ENCODE data around the gene BCOR. TPM values are rescaled to one million over a fixed set of nuclear protein-coding genes. Genes with fewer than 3 reads are reported as not detected.

The BCOR gene
- polyA plus RNA-seq, 1 of the 3 experiments (the other 2 are of a cell fraction), result 8.8 TPM

DNA sequence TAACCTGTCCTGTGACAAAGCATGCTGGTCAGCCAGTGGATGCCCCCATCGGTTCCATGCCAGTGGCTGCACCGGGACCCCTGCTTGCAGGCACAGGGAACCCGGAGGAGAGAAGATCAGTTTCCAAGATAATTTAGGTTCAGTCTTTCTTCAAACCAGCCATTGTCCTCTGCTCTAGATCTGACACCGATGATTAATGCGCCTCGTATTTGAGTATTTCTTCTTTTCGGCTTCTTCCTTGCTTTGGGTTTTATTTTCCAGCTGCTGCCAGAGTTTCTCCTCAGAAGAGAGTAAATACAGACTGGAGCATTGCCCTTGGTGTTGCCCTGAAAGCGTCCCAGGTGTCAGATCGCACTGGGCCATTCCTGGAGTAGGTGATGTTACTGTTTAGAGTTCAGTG lies 19.2 kb upstream of the BCOR start:
- Histone ChIP-seq H3K4me3 (ENCODE audit: low read depth in 2 of 2, low read length in 1 of 2) (no peak overlapping the region), H3K36me3 (replicated peaks in 1 of 2; ENCODE audit: control insufficient read depth in 1 of 2, insufficient read depth in 2 of 2, low read length in 1 of 2) (no peaks in the 10 kb centered on the region), H4K20me1 (ENCODE audit: insufficient read depth) (no peaks in the 10 kb centered on the region), H3K9me2 (no peaks in the 10 kb centered on the region), H3K79me2 (ENCODE audit: insufficient read depth) (no peaks in the 10 kb centered on the region), H3K4me1 (ENCODE audit: control insufficient read depth in 1 of 2, insufficient read depth in 2 of 2, low read depth in 1 of 2, low read length in 1 of 2) (peaks cover 0 to 4% of the 10 kb centered on the region in 2 experiments; a peak in 1 of 4 replicates), H3K27me3 (ENCODE audit: insufficient read depth) (no peaks in the 10 kb centered on the region; the same call in 1 of the 2 replicates), H3F3A (replicated peaks; ENCODE audit: insufficient read depth) (no peaks in the 10 kb centered on the region), H3K9me3 (no peaks in the 10 kb centered on the region), H3K4me2 (no peak overlapping the region), H2AFZ (ENCODE audit: low read depth) (no peak overlapping the region), H3K9ac (no peak overlapping the region), H3K27ac (ENCODE audit: low read depth in 2 of 2, low read length in 1 of 2) (no peak overlapping the region)
- TF ChIP-seq MXI1 (IDR thresholded peaks at IDR 0.05; ENCODE audit: low read depth, low read length) (no peak), RAD21 (IDR thresholded peaks at IDR 0.05; ENCODE audit: low read length) (no peak), SIN3A (IDR thresholded peaks at IDR 0.05; ENCODE audit: borderline replicate concordance, low read depth, low read length) (no peak)
- TF ChIP-seq, protein P1, sequence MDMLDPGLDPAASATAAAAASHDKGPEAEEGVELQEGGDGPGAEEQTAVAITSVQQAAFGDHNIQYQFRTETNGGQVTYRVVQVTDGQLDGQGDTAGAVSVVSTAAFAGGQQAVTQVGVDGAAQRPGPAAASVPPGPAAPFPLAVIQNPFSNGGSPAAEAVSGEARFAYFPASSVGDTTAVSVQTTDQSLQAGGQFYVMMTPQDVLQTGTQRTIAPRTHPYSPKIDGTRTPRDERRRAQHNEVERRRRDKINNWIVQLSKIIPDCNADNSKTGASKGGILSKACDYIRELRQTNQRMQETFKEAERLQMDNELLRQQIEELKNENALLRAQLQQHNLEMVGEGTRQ (IDR thresholded peaks at IDR 0.05; ENCODE audit: borderline replicate concordance, low read depth, low read length), result no peak
- 57% methylated on average over 9 of the region's 9 CpGs for WGBS (ENCODE audit: low lambda C conversion rate)
- CTCF ChIA-PET, result no interaction called here
- DNase-seq, result no peak
- POLR2A ChIA-PET, result no interaction called here

DNA sequence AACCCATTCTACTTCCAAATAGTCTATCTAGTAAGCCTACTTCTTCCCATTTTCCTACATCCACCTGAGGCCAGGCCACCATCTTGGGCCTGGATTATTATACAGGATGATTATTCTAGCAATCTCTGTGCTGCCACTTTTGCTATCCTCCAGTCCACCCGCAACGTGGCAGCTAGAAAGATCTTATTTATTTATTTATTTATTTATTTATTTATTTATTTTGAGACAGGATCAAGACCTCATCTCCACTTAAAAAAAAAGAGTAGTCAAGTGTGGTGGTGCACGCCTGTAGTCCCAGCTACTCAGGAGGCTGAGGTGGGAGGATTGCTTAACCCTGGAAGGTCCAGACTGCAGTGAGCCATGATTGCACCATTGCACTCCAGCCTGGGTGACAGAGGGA lies 15.2 kb upstream of the BCOR start:
- ChIA-PET POLR2A (no interaction called here), CTCF (no interaction called here)
- Histone ChIP-seq H3K9me3 (no peaks in the 10 kb centered on the region), H3F3A (replicated peaks; ENCODE audit: insufficient read depth) (peaks cover 12% of the 10 kb centered on the region), H3K9me2 (no peaks in the 10 kb centered on the region), H3K4me1 (ENCODE audit: control insufficient read depth in 1 of 2, insufficient read depth in 2 of 2, low read depth in 1 of 2, low read length in 1 of 2) (peaks cover 0 to 4% of the 10 kb centered on the region in 2 experiments; a peak in 3 of 4 replicates), H3K27ac (ENCODE audit: low read depth in 2 of 2, low read length in 1 of 2) (no peak overlapping the region), H2AFZ (ENCODE audit: low read depth) (no peak overlapping the region), H3K4me3 (ENCODE audit: low read depth in 2 of 2, low read length in 1 of 2) (no peak overlapping the region), H4K20me1 (ENCODE audit: insufficient read depth) (no peaks in the 10 kb centered on the region), H3K9ac (no peak overlapping the region), H3K27me3 (ENCODE audit: insufficient read depth) (no peaks in the 10 kb centered on the region; the same call in 1 of the 2 replicates), H3K79me2 (ENCODE audit: insufficient read depth) (no peaks in the 10 kb centered on the region), H3K36me3 (replicated peaks in 1 of 2; ENCODE audit: control insufficient read depth in 1 of 2, insufficient read depth in 2 of 2, low read length in 1 of 2) (no peaks in the 10 kb centered on the region), H3K4me2 (no peak overlapping the region)
- TF ChIP-seq, protein P2, sequence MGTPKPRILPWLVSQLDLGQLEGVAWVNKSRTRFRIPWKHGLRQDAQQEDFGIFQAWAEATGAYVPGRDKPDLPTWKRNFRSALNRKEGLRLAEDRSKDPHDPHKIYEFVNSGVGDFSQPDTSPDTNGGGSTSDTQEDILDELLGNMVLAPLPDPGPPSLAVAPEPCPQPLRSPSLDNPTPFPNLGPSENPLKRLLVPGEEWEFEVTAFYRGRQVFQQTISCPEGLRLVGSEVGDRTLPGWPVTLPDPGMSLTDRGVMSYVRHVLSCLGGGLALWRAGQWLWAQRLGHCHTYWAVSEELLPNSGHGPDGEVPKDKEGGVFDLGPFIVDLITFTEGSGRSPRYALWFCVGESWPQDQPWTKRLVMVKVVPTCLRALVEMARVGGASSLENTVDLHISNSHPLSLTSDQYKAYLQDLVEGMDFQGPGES (IDR thresholded peaks at IDR 0.05; ENCODE audit: low read depth, low read length), result no peak
- TF ChIP-seq MXI1 (IDR thresholded peaks at IDR 0.05; ENCODE audit: low read depth, low read length), result no peak
- no peak for TF ChIP-seq RFX5 (IDR thresholded peaks at IDR 0.05; ENCODE audit: low read length)
- no peak for TF ChIP-seq POLR2AphosphoS5 (IDR thresholded peaks at IDR 0.05; ENCODE audit: low read depth, low read length)
- TF ChIP-seq RCOR1 (IDR thresholded peaks at IDR 0.05; ENCODE audit: low read length), result no peak
- TF ChIP-seq, protein P3, sequence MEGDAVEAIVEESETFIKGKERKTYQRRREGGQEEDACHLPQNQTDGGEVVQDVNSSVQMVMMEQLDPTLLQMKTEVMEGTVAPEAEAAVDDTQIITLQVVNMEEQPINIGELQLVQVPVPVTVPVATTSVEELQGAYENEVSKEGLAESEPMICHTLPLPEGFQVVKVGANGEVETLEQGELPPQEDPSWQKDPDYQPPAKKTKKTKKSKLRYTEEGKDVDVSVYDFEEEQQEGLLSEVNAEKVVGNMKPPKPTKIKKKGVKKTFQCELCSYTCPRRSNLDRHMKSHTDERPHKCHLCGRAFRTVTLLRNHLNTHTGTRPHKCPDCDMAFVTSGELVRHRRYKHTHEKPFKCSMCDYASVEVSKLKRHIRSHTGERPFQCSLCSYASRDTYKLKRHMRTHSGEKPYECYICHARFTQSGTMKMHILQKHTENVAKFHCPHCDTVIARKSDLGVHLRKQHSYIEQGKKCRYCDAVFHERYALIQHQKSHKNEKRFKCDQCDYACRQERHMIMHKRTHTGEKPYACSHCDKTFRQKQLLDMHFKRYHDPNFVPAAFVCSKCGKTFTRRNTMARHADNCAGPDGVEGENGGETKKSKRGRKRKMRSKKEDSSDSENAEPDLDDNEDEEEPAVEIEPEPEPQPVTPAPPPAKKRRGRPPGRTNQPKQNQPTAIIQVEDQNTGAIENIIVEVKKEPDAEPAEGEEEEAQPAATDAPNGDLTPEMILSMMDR (IDR thresholded peaks at IDR 0.05), result no peak
- TF ChIP-seq FOXM1 (IDR thresholded peaks at IDR 0.05; ENCODE audit: low read depth), result no peak
- TF ChIP-seq, protein P4, sequence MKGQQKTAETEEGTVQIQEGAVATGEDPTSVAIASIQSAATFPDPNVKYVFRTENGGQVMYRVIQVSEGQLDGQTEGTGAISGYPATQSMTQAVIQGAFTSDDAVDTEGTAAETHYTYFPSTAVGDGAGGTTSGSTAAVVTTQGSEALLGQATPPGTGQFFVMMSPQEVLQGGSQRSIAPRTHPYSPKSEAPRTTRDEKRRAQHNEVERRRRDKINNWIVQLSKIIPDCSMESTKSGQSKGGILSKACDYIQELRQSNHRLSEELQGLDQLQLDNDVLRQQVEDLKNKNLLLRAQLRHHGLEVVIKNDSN (IDR thresholded peaks at IDR 0.05; ENCODE audit: borderline replicate concordance, low read depth), result no peak
- TF ChIP-seq TAF1 (IDR thresholded peaks at IDR 0.05; ENCODE audit: borderline replicate concordance, low read depth, low read length), result no peak
- TF ChIP-seq RAD21 (IDR thresholded peaks at IDR 0.05; ENCODE audit: low read length), result no peak
- TF ChIP-seq EZH2phosphoT487 (IDR thresholded peaks at IDR 0.05; ENCODE audit: borderline replicate concordance, low read depth), result no peak
- no peak for TF ChIP-seq TCF12 (IDR thresholded peaks at IDR 0.05)
- TF ChIP-seq NRF1 (IDR thresholded peaks at IDR 0.05; ENCODE audit: low read depth, low read length), result no peak
- TF ChIP-seq RXRA (IDR thresholded peaks at IDR 0.05; ENCODE audit: borderline replicate concordance, low read depth), result no peak
- no peak for TF ChIP-seq MEF2A (IDR thresholded peaks at IDR 0.05; ENCODE audit: borderline replicate concordance, low read depth)
- TF ChIP-seq, protein P1 (IDR thresholded peaks at IDR 0.05; ENCODE audit: borderline replicate concordance, low read depth, low read length), result no peak
- no peak for TF ChIP-seq FOXJ3 (CRISPR knock-in tag; IDR thresholded peaks at IDR 0.05)
- TF ChIP-seq YY1 (IDR thresholded peaks at IDR 0.05; ENCODE audit: low read depth), result no peak
- TF ChIP-seq ZBTB33 (IDR thresholded peaks at IDR 0.05; ENCODE audit: borderline replicate concordance, low read depth), result no peak
- TF ChIP-seq FOSL2 (IDR thresholded peaks at IDR 0.05; ENCODE audit: borderline replicate concordance, low read depth), result no peak
- DNase-seq, result no peak
- 45% methylated on average over 3 of the region's 3 CpGs for WGBS (ENCODE audit: low lambda C conversion rate)
